IMR-90 (cell line): ENCODE results near the gene MAST1. TPM values are rescaled to one million over a fixed set of nuclear protein-coding genes. Genes with fewer than 3 reads are reported as not detected.

Experiments used
- ATAC-seq: fragments of 200-7000 bp; cut with Tn5 transposase; 2 replicates; pipeline ENCODE4 v1.9.1; 2020; ENCODE audit warnings: low read depth, mild to moderate bottlenecking, moderate library complexity
- BruUV-seq: library from RNA; stranded (reverse); fragments of 400-500 nt; replicated peaks from 2 replicates; lab custom pipeline; 2021; lab: Mats Ljungman, UMichigan
- CTCF ChIA-PET: fragments of 300-600 bp; formaldehyde crosslinking; extraction: SDS; loops from one replicate; lab custom pipeline; 2021; ENCODE audit warnings: antibody characterized with exemption; lab: Yijun Ruan, JAX
- POLR2A ChIA-PET: fragments of 300-600 bp; sonication (Branson Sonifier 250); formaldehyde crosslinking; loops from one replicate; lab custom pipeline; 2022; ENCODE audit warnings: antibody characterized with exemption; ENCODE audit not compliant: unreplicated experiment; lab: Charles Lee
- DNase-seq: peaks from one replicate; pipeline ENCODE4 v3.0.0; 2013
- H2AFZ ChIP-seq: replicated peaks from 2 replicates; pipeline ENCODE3; 2013; ENCODE audit warnings: low read length, mild to moderate bottlenecking; ENCODE audit not compliant: poor library complexity
- H2AK5ac ChIP-seq: 2 replicates; pipeline ENCODE4 v1.6.1; 2013; ENCODE audit warnings: low read depth, low read length, inconsistent platforms
- H2AK9ac ChIP-seq: replicated peaks from 2 replicates; pipeline ENCODE3; 2013; ENCODE audit warnings: mild to moderate bottlenecking, low read depth, low read length, moderate library complexity; ENCODE audit not compliant: poor library complexity
- H2BK120ac ChIP-seq: 2 replicates; pipeline ENCODE4 v1.6.1; 2013; ENCODE audit warnings: low read depth, low read length, inconsistent platforms
- H2BK15ac ChIP-seq: 3 replicates; pipeline ENCODE4 v1.6.1; 2013; ENCODE audit warnings: low read depth, low read length, inconsistent platforms
- H2BK20ac ChIP-seq: 2 replicates; pipeline ENCODE4 v1.6.1; 2013; ENCODE audit warnings: low read depth, mild to moderate bottlenecking, inconsistent platforms, low read length, moderate library complexity
- H2BK5ac ChIP-seq: 2 replicates; pipeline ENCODE4 v1.6.1; 2013; ENCODE audit warnings: mild to moderate bottlenecking, low read depth, low read length, inconsistent platforms; ENCODE audit not compliant: poor library complexity, severe bottlenecking
- H3K14ac ChIP-seq: replicated peaks from 2 replicates; pipeline ENCODE4 v1.6.1; 2013; ENCODE audit warnings: low read depth, low read length, inconsistent platforms
- H3K18ac ChIP-seq: 2 replicates; pipeline ENCODE4 v1.6.1; 2013; ENCODE audit warnings: low read depth, low read length, control low read depth
- H3K23ac ChIP-seq: 2 replicates; pipeline ENCODE4 v1.6.1; 2013; ENCODE audit warnings: low read depth, low read length, inconsistent platforms
- H3K27ac ChIP-seq: 2 replicates; pipeline ENCODE4 v1.5.1; 2013; ENCODE audit warnings: mild to moderate bottlenecking, control low read depth, low read length; ENCODE audit not compliant: insufficient read depth
- H3K27me3 ChIP-seq: 2 replicates; pipeline ENCODE4 v1.6.1; 2013; ENCODE audit warnings: low read length; ENCODE audit not compliant: control insufficient read depth, insufficient read depth
- H3K36me3 ChIP-seq: 2 replicates; pipeline ENCODE4 v1.6.1; 2013; ENCODE audit warnings: low read length, mixed read lengths; ENCODE audit not compliant: control insufficient read depth, insufficient read depth
- H3K4ac ChIP-seq: 2 replicates; pipeline ENCODE4 v1.6.1; 2013; ENCODE audit warnings: low read depth, low read length, inconsistent platforms
- H3K4me1 ChIP-seq: 2 replicates; pipeline ENCODE4 v1.6.1; 2013; ENCODE audit warnings: low read length, mixed read lengths; ENCODE audit not compliant: control insufficient read depth, insufficient read depth
- H3K4me2 ChIP-seq: 2 replicates; pipeline ENCODE4 v1.6.1; 2013; ENCODE audit warnings: low read depth, mild to moderate bottlenecking, control low read depth, low read length, moderate library complexity
- H3K4me3 ChIP-seq: 2 replicates; pipeline ENCODE4 v1.5.1; 2013; ENCODE audit warnings: low read depth, mild to moderate bottlenecking, control low read depth, low read length, moderate library complexity; ENCODE audit not compliant: insufficient read depth
- H3K56ac ChIP-seq: 2 replicates; pipeline ENCODE4 v1.6.1; 2013; ENCODE audit warnings: low read length, inconsistent platforms; ENCODE audit not compliant: insufficient read depth; ENCODE audit errors: extremely low read depth
- H3K79me1 ChIP-seq, 2 experiments: 2 replicates each; pipeline ENCODE4 v1.6.1; 2013; ENCODE audit warnings: low read length in 2 of 2, inconsistent platforms in 1 of 2, low read depth in 1 of 2
- H3K9ac ChIP-seq: 2 replicates; pipeline ENCODE4 v1.6.1; 2013; ENCODE audit warnings: low read depth, low read length, control low read depth
- H3K9me1 ChIP-seq: 2 replicates; pipeline ENCODE4 v1.6.1; 2013; ENCODE audit warnings: low read length, inconsistent platforms; ENCODE audit not compliant: insufficient read depth
- H3K9me3 ChIP-seq: 2 replicates; pipeline ENCODE4 v1.6.1; 2013; ENCODE audit warnings: low read length; ENCODE audit not compliant: control insufficient read depth, insufficient read depth
- H4K20me1 ChIP-seq: 2 replicates; pipeline ENCODE4 v1.6.1; 2013; ENCODE audit warnings: low read length, inconsistent platforms; ENCODE audit not compliant: insufficient read depth
- H4K5ac ChIP-seq: 2 replicates; pipeline ENCODE4 v1.6.1; 2013; ENCODE audit warnings: mild to moderate bottlenecking, low read depth, low read length, control low read depth
- H4K8ac ChIP-seq, 2 experiments: 2 replicates each; pipeline ENCODE4 v1.6.1; 2013; ENCODE audit warnings: low read depth in 2 of 2, low read length in 2 of 2, control low read depth in 1 of 2, inconsistent platforms in 1 of 2
- H4K91ac ChIP-seq: 2 replicates; pipeline ENCODE4 v1.6.1; 2013; ENCODE audit warnings: low read depth, low read length, inconsistent platforms; ENCODE audit not compliant: insufficient read depth
- BHLHE40 ChIP-seq: fragments of 150-350 bp; IDR thresholded peaks from 2 replicates; pipeline ENCODE4 v1.6.1; 2016; ENCODE audit warnings: mild to moderate bottlenecking, low read depth, low read length
- CEBPB ChIP-seq: IDR thresholded peaks from 2 replicates; pipeline ENCODE4 v1.6.1; 2012; ENCODE audit warnings: low read depth, low read length, improper control_type of control experiment
- CHD1 ChIP-seq: IDR thresholded peaks from 2 replicates; pipeline ENCODE4 v1.6.1; 2012; ENCODE audit warnings: low read depth, low read length, improper control_type of control experiment
- CTCF ChIP-seq: conservative IDR thresholded peaks from 2 replicates; pipeline ENCODE4 v1.5.1; 2012; ENCODE audit warnings: mild to moderate bottlenecking, low read depth, low read length, improper control_type of control experiment
- ELK1 ChIP-seq: fragments of 150-350 bp; IDR thresholded peaks from 2 replicates; pipeline ENCODE4 v1.6.1; 2016; ENCODE audit warnings: low read depth, mild to moderate bottlenecking, low read length, moderate library complexity, borderline replicate concordance
- FOS ChIP-seq: fragments of 150-350 bp; IDR thresholded peaks from 2 replicates; pipeline ENCODE4 v1.6.1; 2016; ENCODE audit warnings: low read depth, low read length
- MAFK ChIP-seq: IDR thresholded peaks from 2 replicates; pipeline ENCODE4 v1.6.1; 2012; ENCODE audit warnings: low read depth, low read length, improper control_type of control experiment
- MAZ ChIP-seq: IDR thresholded peaks from 2 replicates; pipeline ENCODE4 v1.6.1; 2012; ENCODE audit warnings: low read depth, mild to moderate bottlenecking, low read length, improper control_type of control experiment, moderate library complexity, borderline replicate concordance
- MXI1 ChIP-seq: IDR thresholded peaks from 2 replicates; pipeline ENCODE4 v1.6.1; 2012; ENCODE audit warnings: low read depth, mild to moderate bottlenecking, low read length, moderate library complexity, borderline replicate concordance
- NFE2L2 ChIP-seq: fragments of 150-350 bp; IDR thresholded peaks from 2 replicates; pipeline ENCODE4 v1.6.1; 2016; ENCODE audit warnings: low read depth, mild to moderate bottlenecking, low read length
- POLR2A ChIP-seq: IDR thresholded peaks from 2 replicates; pipeline ENCODE4 v1.6.1; 2012; ENCODE audit warnings: mild to moderate bottlenecking, low read depth, low read length
- RAD21 ChIP-seq: IDR thresholded peaks from 2 replicates; pipeline ENCODE4 v1.6.1; 2012; ENCODE audit warnings: low read length, improper control_type of control experiment
- RCOR1 ChIP-seq: IDR thresholded peaks from 2 replicates; pipeline ENCODE4 v1.6.1; 2012; ENCODE audit warnings: mild to moderate bottlenecking, low read length, improper control_type of control experiment; ENCODE audit not compliant: insufficient replicate concordance
- RFX5 ChIP-seq: IDR thresholded peaks from 2 replicates; pipeline ENCODE4 v1.8.0; 2012; ENCODE audit warnings: low read depth, mild to moderate bottlenecking, low read length, moderate library complexity
- SMC3 ChIP-seq: fragments of 150-350 bp; IDR thresholded peaks from 2 replicates; pipeline ENCODE4 v1.6.1; 2016; ENCODE audit warnings: low read depth, mild to moderate bottlenecking, antibody characterized with exemption, low read length, moderate library complexity
- USF2 ChIP-seq: fragments of 150-350 bp; IDR thresholded peaks from 2 replicates; pipeline ENCODE4 v1.6.1; 2017; ENCODE audit warnings: mild to moderate bottlenecking, antibody characterized with exemption, low read length, low read depth
- WGBS, 2 experiments: methylation state at CpG; one replicate each; pipeline versions ENCODE4 v1.1.5 to v1.1.7; 2013; ENCODE audit warnings: missing lambda C conversion rate in 2 of 2; ENCODE audit not compliant: insufficient read length in 1 of 2; ENCODE audit errors: extremely low coverage in 2 of 2; 5-methylcytosine and 5-hydroxymethylcytosine counted together
- dilution Hi-C: fragments of 300-500 bp; cut with HindIII; formaldehyde crosslinking; loops from one replicate; pipeline ENCODE4 v1.14.3; 2018; ENCODE audit warnings: low sequenced_read_pairs; ENCODE audit not compliant: unreplicated experiment
- in situ Hi-C: fragments of 300-500 bp; cut with MboI; formaldehyde crosslinking; loops from 3 replicates; pipeline ENCODE4 v1.14.3; 2019; ENCODE audit warnings: low sequenced_read_pairs, inconsistent platforms, mixed read lengths
- intact Hi-C: fragments of 100-400 bp; cut with micrococcal nuclease; formaldehyde crosslinking; loops from 2 replicates; pipeline ENCODE4 v1.10.0; 2022
- polyA plus RNA-seq, 3 experiments: library from polyadenylated mRNA; depleted of rRNA; stranded (reverse); fragments of >200 nt; gene quantifications; 2 replicates each; pipeline ENCODE4 v1.2.3, GENCODE V29; 2012; ENCODE audit warnings: low replicate concordance in 1 of 3
- total RNA-seq: library from RNA; depleted of rRNA; stranded (reverse); fragments of >200 nt; gene quantifications from 2 replicates; pipeline ENCODE4 v1.2.3, GENCODE V29; 2012

MAST1 gene
- total and polyA plus RNA-seq, 2 of the 4 experiments (the other 2 are of a cell fraction), result 0.56 to 1.1 TPM

- Histone ChIP-seq H3K9ac (no peak overlapping the region), H2BK20ac (no peak overlapping the region), H3K23ac (no peak overlapping the region), H3K56ac (no peak overlapping the region), H3K4me3 (no peak overlapping the region), H3K4me1 (no peaks in the 10 kb centered on the region), H2BK15ac (no peak overlapping the region), H3K79me1 (no peaks in the 10 kb centered on the region), H2AFZ (no peak overlapping the region), H3K18ac (no peak overlapping the region), H4K91ac (no peak overlapping the region), H3K9me3 (no peaks in the 10 kb centered on the region), H3K4me2 (no peak overlapping the region), H4K5ac (no peak overlapping the region), H4K20me1 (no peaks in the 10 kb centered on the region), H3K9me1 (0 out of 2 replicates have a peak, but pooled peaks cover 1% of the 10 kb centered on the region), H3K27ac (no peak overlapping the region), H3K27me3 (no peaks in the 10 kb centered on the region), H2AK5ac (no peak overlapping the region), H3K4ac (no peak overlapping the region), H2BK5ac (no peak overlapping the region), H2BK120ac (no peak overlapping the region), H2AK9ac (no peak overlapping the region), H3K14ac (no peak overlapping the region), H4K8ac (no peak overlapping the region), H3K36me3 (peaks cover 7% of the 10 kb centered on the region; the same call in 1 of the 2 replicates)
- ATAC-seq (no peak), DNase-seq (no peak)
- TF ChIP-seq RCOR1 (no peak), BHLHE40 (no peak), FOS (no peak), SMC3 (no peak), POLR2A (no peak), MAFK (no peak), CEBPB (no peak), CTCF (no peak), MXI1 (no peak), CHD1 (no peak), MAZ (no peak), USF2 (no peak), NFE2L2 (no peak), RAD21 (no peak), ELK1 (no peak), RFX5 (no peak)
- BruUV-seq, result no TSS peak
- dilution Hi-C loops, result no loop called here
- in situ Hi-C loops, result no loop called here
- ChIA-PET POLR2A (no interaction called here), CTCF (no interaction called here)
- intact Hi-C loops, result no loop called here
- WGBS, 2 experiments, result no CpG with 5 or more reads among the region's 5 CpGs
Observed at GRCh38 chr19:12872255-12872654, 33.9 kb downstream of the MAST1 start.
